HCT116 (cell line): ENCODE results near the gene SOAT2. TPM values are rescaled to one million over a fixed set of nuclear protein-coding genes. Genes with fewer than 3 reads are reported as not detected.
A peak's percentile ranks its signal among the peaks of the same experiment; 100 is the strongest.

Source experiments
- ATAC-seq: fragments of 200-7000 bp; cut with Tn5 transposase; 2 replicates; pipeline ENCODE4 v1.9.1; 2020; ENCODE audit warnings: mild to moderate bottlenecking, moderate library complexity
- BruUV-seq: library from RNA; stranded (reverse); fragments of 400-500 nt; replicated peaks from 2 replicates; lab custom pipeline; 2021; lab: Mats Ljungman, UMichigan
- CTCF ChIA-PET: fragments of 300-600 bp; sonication (Branson Sonifier 250); formaldehyde crosslinking; loops from one replicate; lab custom pipeline; 2021; ENCODE audit warnings: antibody characterized with exemption; lab: Charles Lee
- POLR2A ChIA-PET: fragments of 300-600, 350-600 bp; sonication (Branson Sonifier 250); formaldehyde crosslinking; loops from one replicate; lab custom pipeline; 2021; ENCODE audit warnings: antibody characterized with exemption; lab: Charles Lee
- RAD21 ChIA-PET, 2 experiments: fragments of 300-600 bp; sonication (Branson Sonifier 250); formaldehyde crosslinking; loops; one replicate each; lab custom pipeline; 2023; ENCODE audit warnings: low total read pairs in 2 of 2; ENCODE audit not compliant: uncharacterized antibody in 2 of 2, unreplicated experiment in 2 of 2, low non-redundant PET in 1 of 2; lab: Charles Lee
- DNase-seq: peaks from one replicate; pipeline ENCODE4 v3.0.0-alpha.2; 2010; ENCODE audit warnings: low read depth, low spot score
- H2AFZ ChIP-seq: fragments of 200-600 bp; shearing (Covaris generic), sonication (generic); 2 replicates; pipeline ENCODE4 v1.6.1; 2017; ENCODE audit warnings: low read depth, mixed run types, mixed read lengths, antibody characterized with exemption, low read length; ENCODE audit not compliant: poor library complexity, severe bottlenecking
- H3K27ac ChIP-seq: 2 replicates; pipeline ENCODE4 v1.5.1; 2012; ENCODE audit warnings: low read depth, low read length
- H3K27me3 ChIP-seq: fragments of 200-600 bp; sonication (generic); 2 replicates; pipeline ENCODE4 v1.6.1; 2016; ENCODE audit warnings: mixed run types, low read length, mixed read lengths; ENCODE audit not compliant: insufficient read depth
- H3K36me3 ChIP-seq, 2 experiments: fragments of 200-500 bp in 1 of 2; fragments of 200-600 bp in 1 of 2; sonication (Bioruptor generic) in 1 of 2; sonication (generic) in 1 of 2; 2 replicates each; pipeline versions ENCODE4 v1.5.1 to v1.6.1; 2014 to 2016; ENCODE audit warnings: low read length in 2 of 2, inconsistent platforms in 1 of 2, mixed read lengths in 1 of 2, mixed run types in 1 of 2; ENCODE audit not compliant: insufficient read depth in 2 of 2, control insufficient read depth in 1 of 2
- H3K4me1 ChIP-seq, 2 experiments: fragments of 200-600 bp in 1 of 2; sonication (generic) in 1 of 2; 2 replicates each; pipeline versions ENCODE4 v1.5.1 to v1.6.1; 2012 to 2017; ENCODE audit warnings: low read length in 2 of 2, inconsistent platforms in 1 of 2, mild to moderate bottlenecking in 1 of 2, mixed read lengths in 1 of 2, mixed run types in 1 of 2, moderate library complexity in 1 of 2; ENCODE audit not compliant: insufficient read depth in 2 of 2, control insufficient read depth in 1 of 2
- H3K4me2 ChIP-seq: fragments of 200-600 bp; sonication (generic); 2 replicates; pipeline ENCODE4 v1.6.1; 2017; ENCODE audit warnings: mixed run types, low read length, mixed read lengths
- H3K4me3 ChIP-seq, 2 experiments: fragments of 200-600 bp in 1 of 2; sonication (generic) in 1 of 2; replicated peaks in 1 of 2; 2 replicates each; pipeline ENCODE4 v1.5.1; 2011 to 2016; ENCODE audit warnings: low read length in 2 of 2, control low read depth in 1 of 2, low read depth in 1 of 2, mild to moderate bottlenecking in 1 of 2, mixed read lengths in 1 of 2, mixed run types in 1 of 2
- H3K79me2 ChIP-seq: fragments of 200-600 bp; sonication (generic); 2 replicates; pipeline ENCODE4 v1.6.1; 2017; ENCODE audit warnings: mild to moderate bottlenecking, mixed run types, low read length, moderate library complexity, mixed read lengths; ENCODE audit not compliant: insufficient read depth
- H3K9ac ChIP-seq: fragments of 200-600 bp; sonication (generic); 2 replicates; pipeline ENCODE4 v1.6.1; 2016; ENCODE audit warnings: low read length, mixed read lengths
- H3K9me2 ChIP-seq: fragments of 200-600 bp; sonication (generic), shearing (Covaris generic); 2 replicates; pipeline ENCODE4 v1.6.1; 2017; ENCODE audit warnings: mixed run types, mild to moderate bottlenecking, moderate library complexity; ENCODE audit not compliant: insufficient read depth
- H3K9me3 ChIP-seq, 2 experiments: fragments of 200-500 bp in 1 of 2; fragments of 200-600 bp in 1 of 2; sonication (Bioruptor generic) in 1 of 2; sonication (generic) in 1 of 2; 2 replicates each; pipeline ENCODE4 v1.6.1; 2014 to 2017; ENCODE audit warnings: low read length in 2 of 2, mixed read lengths in 2 of 2, inconsistent platforms in 1 of 2, low read depth in 1 of 2, mild to moderate bottlenecking in 1 of 2, mixed run types in 1 of 2, moderate library complexity in 1 of 2; ENCODE audit not compliant: control insufficient read depth in 1 of 2, insufficient read depth in 1 of 2
- H4K20me1 ChIP-seq: fragments of 200-600 bp; sonication (generic), shearing (Covaris generic); 2 replicates; pipeline ENCODE4 v1.6.1; 2017; ENCODE audit warnings: mixed run types, mild to moderate bottlenecking, moderate library complexity; ENCODE audit not compliant: insufficient read depth
- CEBPB ChIP-seq: IDR thresholded peaks from 2 replicates; pipeline ENCODE4 v1.6.1; 2012; ENCODE audit warnings: low read depth
- CTCF ChIP-seq, 3 experiments: fragments of 200-600 bp in 1 of 3; sonication (generic) in 1 of 3; IDR thresholded peaks in 2 of 3; conservative IDR thresholded peaks in 1 of 3; 2 replicates each; pipeline ENCODE4 v1.5.1; 2012 to 2017; ENCODE audit warnings: low read depth in 2 of 3, low read length in 2 of 3, antibody characterized with exemption in 1 of 3, borderline replicate concordance in 1 of 3, control low read depth in 1 of 3, mild to moderate bottlenecking in 1 of 3, mixed read lengths in 1 of 3, mixed run types in 1 of 3, moderate library complexity in 1 of 3; ENCODE audit not compliant: insufficient read depth in 1 of 3
- ELF1 ChIP-seq: IDR thresholded peaks from 2 replicates; pipeline ENCODE4 v1.6.1; 2012; ENCODE audit warnings: low read depth, borderline replicate concordance
- EZH2 ChIP-seq: fragments of 200-600 bp; sonication (generic); IDR thresholded peaks from 2 replicates; pipeline ENCODE4 v1.6.1; 2017; ENCODE audit warnings: antibody characterized with exemption, mixed run types
- FOSL1 ChIP-seq: IDR thresholded peaks from 2 replicates; pipeline ENCODE4 v1.6.1; 2012; ENCODE audit warnings: low read depth
- MAX ChIP-seq: IDR thresholded peaks from 2 replicates; pipeline ENCODE4 v1.6.1; 2012
- POLR2A ChIP-seq: IDR thresholded peaks from 2 replicates; pipeline ENCODE4 v1.7.0; 2011; ENCODE audit warnings: borderline replicate concordance; ENCODE audit not compliant: insufficient read depth, insufficient read length; ENCODE audit errors: extremely low read depth
- POLR2AphosphoS5 ChIP-seq: IDR thresholded peaks from 2 replicates; pipeline ENCODE4 v1.6.1; 2011; ENCODE audit warnings: mild to moderate bottlenecking, low read depth, low read length, moderate library complexity
- SIN3A ChIP-seq: IDR thresholded peaks from 2 replicates; pipeline ENCODE4 v1.6.1; 2012; ENCODE audit warnings: low read depth
- SP1 ChIP-seq: IDR thresholded peaks from 2 replicates; pipeline ENCODE4 v1.6.1; 2012; ENCODE audit warnings: low read depth
- SRF ChIP-seq: IDR thresholded peaks from 2 replicates; pipeline ENCODE4 v1.6.1; 2012; ENCODE audit warnings: low read depth
- TCF7L2 ChIP-seq: IDR thresholded peaks from 2 replicates; pipeline ENCODE4 v1.7.0; 2011; ENCODE audit warnings: borderline replicate concordance, inconsistent platforms; ENCODE audit not compliant: insufficient read depth, insufficient read length; ENCODE audit errors: extremely low read depth
- ZFX ChIP-seq: fragments of 450-650 bp; IDR thresholded peaks from 2 replicates; pipeline ENCODE4 v1.6.1; 2017
- intact Hi-C: fragments of 100-400 bp; cut with micrococcal nuclease; formaldehyde crosslinking; loops from 2 replicates; pipeline ENCODE4 v1.10.0; 2022
- total RNA-seq: library from RNA; stranded (reverse); gene quantifications from one replicate; pipeline ENCODE4 v1.2.1, GENCODE V29; 2021; ENCODE audit not compliant: unreplicated experiment
- TF ChIP-seq, protein P1 (sequence below): IDR thresholded peaks from 2 replicates; pipeline ENCODE4 v1.6.1; 2012

Gene SOAT2
- total RNA-seq, 1 experiment from 2014 or later, result 0.17 TPM

DNA sequence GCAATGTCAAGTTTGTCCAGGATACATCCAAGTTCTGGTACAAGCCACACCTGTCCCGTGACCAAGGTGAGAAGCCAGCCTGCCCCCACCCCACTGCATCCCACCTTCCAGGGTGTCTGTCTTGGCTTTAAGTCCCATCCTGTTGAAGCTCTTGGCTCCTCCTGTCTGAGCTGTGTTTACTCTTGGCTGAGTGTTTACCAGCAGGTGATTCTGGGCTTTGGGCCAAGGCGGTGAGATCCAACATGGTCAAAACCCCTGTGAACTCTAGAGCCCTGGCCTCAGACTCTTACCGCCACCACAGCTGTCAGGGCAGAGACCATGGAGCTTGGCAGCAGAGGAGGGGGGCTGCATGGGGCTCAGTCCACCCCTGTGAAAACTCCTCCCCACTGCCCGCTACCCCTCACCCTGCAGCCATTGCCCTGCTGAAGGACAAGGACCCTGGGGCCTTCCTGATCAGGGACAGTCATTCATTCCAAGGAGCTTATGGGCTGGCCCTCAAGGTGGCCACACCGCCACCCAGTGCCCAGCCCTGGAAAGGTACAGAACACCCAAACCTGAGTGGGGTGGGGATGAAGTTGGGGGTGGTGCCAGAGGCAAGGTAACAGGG lies 41.8 kb upstream of the SOAT2 start:
- peaks cover 3% of the 10 kb centered on the region; the same call in 1 of the 2 replicates for H4K20me1 ChIP-seq
- H2AFZ ChIP-seq, result no peak overlapping the region
- ATAC-seq, result peak; percentile 77
- no peaks in the 10 kb centered on the region for H3K9me3 ChIP-seq
- ChIA-PET RAD21 (interaction anchor here (1.0 to 1.3 kb wide), 5 partner anchors 13 to 176 kb away, joined by 3 to 7 read pairs (median 5); no protein-coding TSS in a partner anchor), CTCF (interaction anchor here (0.5 to 1.7 kb wide), 15 partner anchors 8 to 177 kb away, joined by 3 to 20 read pairs (median 5); partner anchors contain the start of gene SPRYD3), POLR2A (interaction anchor here (0.9 to 1.9 kb wide), 8 partner anchors 7 to 91 kb away, joined by 3 to 8 read pairs (median 4); partner anchors contain the start of gene SPRYD3)
- TF ChIP-seq CEBPB (no peak), TCF7L2 (peak; percentile 83), CTCF (IDR thresholded peaks at IDR 0.05 in 2 of 3, conservative IDR thresholded peaks at IDR 0.05 in 1 of 3; ENCODE audit: borderline replicate concordance in 1 of 3, insufficient read depth in 1 of 3, low read depth in 2 of 3, low read length in 2 of 3) (peak in 2 of 3 experiments; percentile 66 to 75; a peak in 4 of 6 replicates), SIN3A (no peak), ZFX (no peak), SRF (no peak), POLR2AphosphoS5 (peak; percentile 34; the same call in 1 of the 2 replicates), POLR2A (no peak), MAX (no peak), FOSL1 (no peak), EZH2 (no peak), ELF1 (no peak), SP1 (no peak)
- TF ChIP-seq, protein P1, sequence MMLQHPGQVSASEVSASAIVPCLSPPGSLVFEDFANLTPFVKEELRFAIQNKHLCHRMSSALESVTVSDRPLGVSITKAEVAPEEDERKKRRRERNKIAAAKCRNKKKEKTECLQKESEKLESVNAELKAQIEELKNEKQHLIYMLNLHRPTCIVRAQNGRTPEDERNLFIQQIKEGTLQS, result no peak
- H3K79me2 ChIP-seq, result no peaks in the 10 kb centered on the region
- BruUV-seq, result no TSS peak
- peak overlapping the region; percentile 76 for H3K4me2 ChIP-seq
- H3K4me3 ChIP-seq, result no peak overlapping the region
- peak overlapping the region; percentile 45 for H3K27ac ChIP-seq
- H3K4me1 ChIP-seq, result peaks cover 23 to 35% of the 10 kb centered on the region in 2 experiments
- DNase-seq, result peak; percentile 63
- H3K27me3 ChIP-seq, result no peaks in the 10 kb centered on the region
- peaks cover 3 to 25% of the 10 kb centered on the region in 2 experiments; a peak in 3 of 4 replicates for H3K36me3 ChIP-seq
- intact Hi-C loops, result loop anchor here (10.0 kb wide), 1 partner anchor 223 kb away; no protein-coding TSS in a partner anchor
- peak overlapping the region; percentile 39 for H3K9ac ChIP-seq
- no peaks in the 10 kb centered on the region for H3K9me2 ChIP-seq
